ENCODE data around the gene ADGRG3.

- TF ChIP-seq CTCF (IDR thresholded peaks at IDR 0.05) (no peak), POLR2A (IDR thresholded peaks at IDR 0.05) (no peak)
These were observed 54.5 kb downstream of the ADGRG3 start for GRCh38 chr16:57722651-57723050.

Data from thyroid gland (tissue), 4 donors.